NK-92 (cell line): ENCODE measurements around the gene PACSIN2.
"Not testable (repeated sequence)": the region's sequence is repeated elsewhere in the genome, so short reads cannot be mapped to it uniquely, and the experiment has no call there.

Experiments used
- DNase-seq: peaks from one replicate; lab custom pipeline; 2025; ENCODE audit not compliant: unreplicated experiment; lab: John Stamatoyannopoulos, UW

Gene PACSIN2

GRCh38 chr22:42947211-42947990, 67.5 kb downstream of the PACSIN2 start:
- DNase-seq = no peak

- no peak for DNase-seq
These were observed 68.3 kb downstream of the PACSIN2 start for GRCh38 chr22:42946546-42947198.

GRCh38 chr22:42945736-42946135, 69.2 kb downstream of the PACSIN2 start:
- no peak for DNase-seq

GRCh38 chr22:42945027-42945426, 69.9 kb downstream of the PACSIN2 start:
- DNase-seq = no peak

- DNase-seq = no peak
These were observed 70.5 kb downstream of the PACSIN2 start for GRCh38 chr22:42944409-42944808.

GRCh38 chr22:42943981-42944380, 71.0 kb downstream of the PACSIN2 start:
- DNase-seq = no peak

- no peak for DNase-seq
These were observed 72.6 kb downstream of the PACSIN2 start for GRCh38 chr22:42942351-42942750.

GRCh38 chr22:42939941-42940653, 74.9 kb downstream of the PACSIN2 start:
- no peak for DNase-seq

- DNase-seq = no peak
These were observed 75.5 kb downstream of the PACSIN2 start for GRCh38 chr22:42939451-42939881.

GRCh38 chr22:42938976-42939375, 76.0 kb downstream of the PACSIN2 start:
- DNase-seq = no peak

GRCh38 chr22:42938449-42938848, 76.5 kb downstream of the PACSIN2 start:
- no peak for DNase-seq

- DNase-seq = no peak
These were observed 77.6 kb downstream of the PACSIN2 start for GRCh38 chr22:42937164-42937843.

GRCh38 chr22:42936680-42937079, 78.3 kb downstream of the PACSIN2 start:
- not testable (repeated sequence) for DNase-seq

- DNase-seq = no peak
These were observed 80.6 kb downstream of the PACSIN2 start for GRCh38 chr22:42934338-42934737.

GRCh38 chr22:42933485-42934091, 81.4 kb downstream of the PACSIN2 start:
- no peak for DNase-seq

GRCh38 chr22:42932857-42933484, 82.0 kb downstream of the PACSIN2 start:
- no peak for DNase-seq

GRCh38 chr22:42932197-42932519, 82.8 kb downstream of the PACSIN2 start:
- DNase-seq = no peak

GRCh38 chr22:42931421-42932196, 83.3 kb downstream of the PACSIN2 start:
- no peak for DNase-seq

GRCh38 chr22:42930810-42931420, 84.0 kb downstream of the PACSIN2 start:
- DNase-seq = no peak

GRCh38 chr22:42929838-42930155, 85.2 kb downstream of the PACSIN2 start:
- DNase-seq = no peak
